SK-N-MC (cell line): ENCODE results near the gene PDZRN4.

Source experiments
- EZH2 ChIP-seq: fragments of 200-600 bp; sonication (generic); IDR thresholded peaks from one replicate; pipeline ENCODE4 v1.6.1; 2017; ENCODE audit warnings: antibody characterized with exemption
- FOXP2 ChIP-seq: optimal IDR thresholded peaks from 2 replicates; pipeline ENCODE3; 2011; ENCODE audit warnings: mild to moderate bottlenecking, moderate library complexity; ENCODE audit not compliant: insufficient read depth; ENCODE audit errors: extremely low read length, control extremely low read depth
- POLR2AphosphoS5 ChIP-seq: IDR thresholded peaks from 2 replicates; pipeline ENCODE4 v1.6.1; 2012; ENCODE audit warnings: mild to moderate bottlenecking, low read depth, low read length, borderline replicate concordance

DNA sequence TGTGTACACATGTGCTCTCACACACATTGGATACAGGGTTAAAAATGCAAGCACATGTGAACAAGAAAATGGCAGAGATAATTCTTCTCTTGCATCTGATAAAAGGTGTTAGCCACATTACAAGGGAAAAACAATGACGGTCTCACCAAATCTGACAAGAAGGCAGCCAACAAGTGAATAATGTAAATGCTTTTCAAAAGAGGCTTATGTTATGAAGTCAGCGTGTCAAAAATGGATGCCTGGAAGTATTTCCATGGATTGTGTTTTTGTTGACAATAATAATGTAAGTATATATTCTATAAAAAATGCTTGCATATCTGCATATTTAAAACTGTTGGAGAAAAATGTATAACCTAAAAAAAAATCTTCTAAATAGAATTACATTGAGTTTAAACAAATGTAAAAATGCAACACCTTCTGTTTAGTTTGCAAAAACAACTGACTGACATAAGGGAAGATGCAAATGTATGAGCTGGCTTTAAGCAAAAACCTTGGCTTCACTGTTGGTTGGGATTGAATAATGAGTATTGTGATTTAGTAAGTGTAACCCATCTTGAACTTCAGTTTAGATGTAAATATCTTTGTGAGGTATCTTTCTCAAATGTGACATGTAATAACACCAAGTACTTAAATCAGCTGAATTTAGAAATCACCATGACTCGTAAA, 424.9 kb downstream of the PDZRN4 start:
- TF ChIP-seq EZH2 = no peak
- TF ChIP-seq POLR2AphosphoS5 = no peak
- no peak for TF ChIP-seq FOXP2
